BLaER1 (cell line): ENCODE data around the gene CRISPLD2.

Experiments
- H3K27ac ChIP-seq: shearing (Covaris generic); formaldehyde crosslinking; 2 replicates; pipeline ENCODE4 v1.8.1; 2022
- H3K27me3 ChIP-seq: shearing (Covaris generic); formaldehyde crosslinking; 2 replicates; pipeline ENCODE4 v1.8.1; 2022
- H3K36me3 ChIP-seq: shearing (Covaris generic); formaldehyde crosslinking; 2 replicates; pipeline ENCODE4 v1.8.1; 2022
- H3K4me1 ChIP-seq: shearing (Covaris generic); formaldehyde crosslinking; 2 replicates; pipeline ENCODE4 v1.8.1; 2022
- H3K4me2 ChIP-seq: shearing (Covaris generic); formaldehyde crosslinking; 2 replicates; pipeline ENCODE4 v1.8.1; 2022
- H3K4me3 ChIP-seq: shearing (Covaris generic); formaldehyde crosslinking; 2 replicates; pipeline ENCODE4 v1.8.1; 2022
- H3K9ac ChIP-seq: shearing (Covaris generic); formaldehyde crosslinking; 2 replicates; pipeline ENCODE4 v1.8.1; 2022
- H3K9me3 ChIP-seq: shearing (Covaris generic); formaldehyde crosslinking; 2 replicates; pipeline ENCODE4 v1.8.1; 2022
- H4K20me1 ChIP-seq: shearing (Covaris generic); formaldehyde crosslinking; 2 replicates; pipeline ENCODE4 v1.8.1; 2022
- Cebpa-rat ChIP-seq: shearing (Covaris generic); IDR thresholded peaks from 2 replicates; pipeline ENCODE4 v1.8.1; 2022

Gene CRISPLD2

DNA sequence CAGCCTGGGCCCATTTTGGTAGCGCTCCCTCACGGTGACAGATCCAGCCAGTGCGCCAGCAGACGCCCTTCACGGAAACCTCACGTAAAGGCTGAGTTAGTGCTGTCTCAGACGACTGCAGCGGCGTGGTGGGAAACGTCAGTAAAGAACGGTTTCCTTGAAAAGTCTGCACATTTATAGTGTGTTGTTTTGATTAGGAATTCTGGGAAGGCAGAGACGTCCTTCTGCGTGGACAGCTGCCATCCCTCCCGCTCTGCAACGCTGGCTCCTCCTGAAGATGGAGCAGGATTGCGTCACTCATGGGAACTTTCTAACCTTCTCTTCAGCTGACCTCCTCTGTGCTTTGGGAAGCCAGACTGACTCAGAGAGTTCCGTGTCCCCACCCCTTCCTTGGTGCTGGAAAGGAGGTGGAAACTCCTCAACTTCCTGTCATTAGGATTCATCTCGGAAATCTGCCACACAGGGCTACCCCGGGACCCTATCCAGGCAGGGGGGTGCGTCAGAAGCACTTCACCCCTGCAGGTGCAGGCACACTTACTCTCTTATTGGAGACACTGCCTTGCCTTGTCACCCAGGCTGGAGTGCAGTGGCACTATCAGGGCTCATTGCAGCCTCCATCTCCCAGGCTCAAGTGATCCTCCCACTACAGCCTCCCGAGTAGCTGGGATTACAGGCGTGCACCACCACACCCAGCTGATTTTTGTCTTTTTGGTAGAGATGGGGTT is 24.3 kb upstream of the CRISPLD2 start:
- H4K20me1 ChIP-seq, result no peaks in the 10 kb centered on the region
- no peak overlapping the region for H3K27ac ChIP-seq
- H3K4me3 ChIP-seq, result no peak overlapping the region
- TF ChIP-seq Cebpa-rat, result no peak
- H3K4me2 ChIP-seq, result no peak overlapping the region
- no peaks in the 10 kb centered on the region for H3K27me3 ChIP-seq
- H3K36me3 ChIP-seq, result no peaks in the 10 kb centered on the region
- H3K9ac ChIP-seq, result no peak overlapping the region
- H3K9me3 ChIP-seq, result peaks cover 23% of the 10 kb centered on the region
- H3K4me1 ChIP-seq, result no peaks in the 10 kb centered on the region

DNA sequence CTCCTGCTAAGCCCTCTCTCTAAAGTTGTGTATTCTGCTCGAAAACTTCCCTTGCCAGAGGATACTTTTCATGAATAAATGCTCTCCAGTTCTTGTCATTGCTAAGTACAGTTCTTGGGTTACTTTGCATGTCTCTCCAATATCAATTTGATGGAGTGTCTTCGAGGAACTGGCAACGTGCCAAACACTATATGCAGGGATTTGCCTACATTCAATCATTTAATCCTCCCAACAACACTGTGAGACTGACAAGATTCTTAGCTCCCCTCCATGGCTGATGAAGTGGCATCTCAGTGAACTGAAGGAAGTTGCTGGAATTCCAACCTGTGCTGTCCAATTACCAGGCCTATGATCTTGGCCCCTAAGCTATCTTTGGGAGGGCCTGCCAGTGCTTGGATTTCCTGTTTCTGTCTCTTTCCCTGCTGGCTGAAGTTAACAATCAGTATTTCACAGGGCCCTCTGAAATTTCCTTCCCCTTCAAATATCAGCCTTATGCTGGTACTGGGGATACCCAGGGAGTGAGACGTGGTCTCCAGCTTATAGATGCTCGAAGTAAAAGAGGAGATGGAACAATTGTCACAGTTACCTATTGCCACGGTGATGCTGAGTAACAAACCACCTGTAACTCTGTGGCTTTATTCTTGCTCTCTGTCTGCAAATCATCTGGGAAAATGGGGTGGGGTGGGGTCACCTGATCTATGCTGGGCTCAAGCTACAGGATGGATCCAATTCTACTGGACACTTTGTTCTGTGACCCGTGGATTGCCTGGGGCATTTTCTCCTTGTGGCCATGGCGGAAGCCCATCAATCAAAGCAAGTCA is 19.4 kb upstream of the CRISPLD2 start:
- no peaks in the 10 kb centered on the region for H3K36me3 ChIP-seq
- H3K9me3 ChIP-seq, result peaks cover 31% of the 10 kb centered on the region
- no peak overlapping the region for H3K27ac ChIP-seq
- no peaks in the 10 kb centered on the region for H3K4me1 ChIP-seq
- H3K4me2 ChIP-seq, result no peak overlapping the region
- H3K9ac ChIP-seq, result no peak overlapping the region
- no peak overlapping the region for H3K4me3 ChIP-seq
- TF ChIP-seq Cebpa-rat, result no peak
- H4K20me1 ChIP-seq, result no peaks in the 10 kb centered on the region
- no peaks in the 10 kb centered on the region for H3K27me3 ChIP-seq

DNA sequence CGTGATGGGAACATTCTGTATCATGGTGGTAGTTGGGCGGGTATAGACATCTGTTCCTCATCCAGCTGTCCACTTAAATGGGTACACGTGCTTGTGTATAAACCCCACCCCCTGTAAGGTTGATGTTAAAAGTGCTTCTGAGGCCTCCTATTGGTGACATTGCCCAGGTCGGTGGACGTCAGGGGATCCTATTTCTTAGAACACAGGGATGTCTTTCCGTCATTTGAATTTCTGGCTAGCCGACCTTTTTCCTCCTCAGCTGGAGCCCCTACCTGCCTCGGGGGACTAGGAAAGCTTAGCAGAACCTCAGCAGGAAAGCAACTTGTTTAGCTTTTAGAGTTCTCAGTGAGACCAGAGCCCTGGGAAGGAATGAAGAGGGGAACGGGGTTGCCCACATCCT is 16.6 kb upstream of the CRISPLD2 start:
- peaks cover 15% of the 10 kb centered on the region for H3K4me1 ChIP-seq

DNA sequence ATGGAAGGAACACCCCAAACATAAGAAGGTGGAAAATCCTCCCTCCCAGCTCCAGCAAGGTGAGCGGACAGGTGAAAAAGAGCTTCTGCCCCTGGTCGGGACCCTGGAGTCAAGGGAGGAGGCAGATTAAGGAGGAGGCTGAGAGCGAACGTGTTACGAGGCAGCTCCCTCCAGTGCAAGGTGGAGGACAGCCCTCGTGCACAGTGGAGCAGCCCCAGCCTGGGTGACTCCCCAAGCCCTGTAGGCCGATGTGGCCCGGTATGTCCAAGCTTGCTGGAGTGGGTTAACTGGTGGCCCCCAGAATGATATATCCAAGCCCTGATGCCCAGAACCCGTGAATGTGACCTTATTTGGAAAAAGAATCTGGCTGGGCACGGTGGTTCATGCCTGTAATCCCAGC is 15.5 kb upstream of the CRISPLD2 start:
- Histone ChIP-seq H3K27ac (no peak overlapping the region), H3K4me2 (no peak overlapping the region), H3K9ac (no peak overlapping the region), H3K27me3 (no peaks in the 10 kb centered on the region), H3K9me3 (peaks cover 18% of the 10 kb centered on the region), H3K36me3 (no peaks in the 10 kb centered on the region), H3K4me1 (peaks cover 15% of the 10 kb centered on the region), H4K20me1 (no peaks in the 10 kb centered on the region), H3K4me3 (no peak overlapping the region)
- TF ChIP-seq Cebpa-rat, result no peak

More for the DNA sequence above, 16.6 kb upstream of the CRISPLD2 start:
- no peaks in the 10 kb centered on the region for H4K20me1 ChIP-seq
- H3K9ac ChIP-seq, result no peak overlapping the region
- no peaks in the 10 kb centered on the region for H3K36me3 ChIP-seq
- no peak for TF ChIP-seq Cebpa-rat
- no peak overlapping the region for H3K4me2 ChIP-seq
- no peak overlapping the region for H3K27ac ChIP-seq
- no peaks in the 10 kb centered on the region for H3K27me3 ChIP-seq
- H3K9me3 ChIP-seq, result peaks cover 29% of the 10 kb centered on the region
- H3K4me3 ChIP-seq, result no peak overlapping the region

DNA sequence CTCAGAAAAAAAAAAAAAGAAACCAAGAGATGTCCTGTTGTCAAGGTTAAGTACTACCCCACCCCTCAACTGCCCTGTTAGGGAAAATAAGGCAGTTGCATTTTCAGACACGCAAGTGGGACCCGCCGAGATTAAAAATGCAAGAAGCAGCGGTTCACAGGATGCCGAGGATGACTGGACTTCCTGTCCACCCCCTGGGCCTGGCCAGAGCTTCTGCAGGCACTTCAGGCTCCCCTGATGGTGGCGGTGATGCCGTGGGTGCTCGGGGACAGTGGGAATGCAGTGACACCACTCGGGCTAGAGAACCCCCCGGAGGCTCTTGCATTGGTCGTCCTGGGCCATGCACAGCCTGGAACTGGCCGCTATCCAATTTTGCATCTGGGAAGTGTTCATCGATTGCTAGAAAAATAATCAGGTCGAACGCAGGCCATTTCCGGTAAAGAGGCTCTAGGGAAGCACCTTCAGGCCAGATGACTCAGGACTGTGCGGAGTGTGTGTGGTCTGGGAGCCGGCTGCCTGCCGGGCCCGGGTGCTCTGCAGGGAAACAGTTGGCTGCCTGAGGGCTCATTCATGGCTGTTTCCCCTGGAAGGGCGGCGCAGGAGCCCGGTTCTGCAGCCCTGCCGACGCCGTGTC is 13.4 kb upstream of the CRISPLD2 start:
- no peaks in the 10 kb centered on the region for H3K27me3 ChIP-seq
- TF ChIP-seq Cebpa-rat, result no peak
- no peaks in the 10 kb centered on the region; the same call in 1 of the 2 replicates for H3K9me3 ChIP-seq
- H3K36me3 ChIP-seq, result no peaks in the 10 kb centered on the region
- peaks cover 33% of the 10 kb centered on the region for H3K4me1 ChIP-seq
- H3K9ac ChIP-seq, result no peak overlapping the region
- H3K4me2 ChIP-seq, result peak overlapping the region; percentile 64
- no peak overlapping the region for H3K27ac ChIP-seq
- H4K20me1 ChIP-seq, result no peaks in the 10 kb centered on the region
- H3K4me3 ChIP-seq, result no peak overlapping the region

DNA sequence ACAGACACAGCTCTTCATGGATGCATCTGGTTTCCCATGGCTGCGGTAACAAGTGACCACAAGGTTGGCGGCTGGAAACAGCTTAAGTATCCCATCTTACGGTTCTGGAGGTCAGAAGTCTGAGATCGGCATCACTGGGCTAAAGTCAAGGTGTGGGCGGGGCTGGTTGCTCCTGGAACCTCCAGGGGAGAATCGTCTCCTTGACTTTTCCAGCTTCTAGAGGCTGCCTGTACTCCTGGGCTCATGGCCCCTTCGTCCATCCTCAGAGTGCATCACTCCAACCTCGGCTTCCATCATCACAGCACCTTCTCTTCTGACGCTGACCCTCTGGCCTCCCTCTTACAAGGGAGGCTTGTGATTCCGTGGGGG is 12.9 kb upstream of the CRISPLD2 start:
- Histone ChIP-seq H3K9ac (no peak overlapping the region), H4K20me1 (no peaks in the 10 kb centered on the region), H3K4me2 (peak overlapping the region; percentile 64), H3K36me3 (no peaks in the 10 kb centered on the region), H3K27ac (no peak overlapping the region), H3K4me3 (no peak overlapping the region), H3K27me3 (no peaks in the 10 kb centered on the region), H3K9me3 (no peaks in the 10 kb centered on the region), H3K4me1 (peaks cover 38% of the 10 kb centered on the region)
- no peak for TF ChIP-seq Cebpa-rat

DNA sequence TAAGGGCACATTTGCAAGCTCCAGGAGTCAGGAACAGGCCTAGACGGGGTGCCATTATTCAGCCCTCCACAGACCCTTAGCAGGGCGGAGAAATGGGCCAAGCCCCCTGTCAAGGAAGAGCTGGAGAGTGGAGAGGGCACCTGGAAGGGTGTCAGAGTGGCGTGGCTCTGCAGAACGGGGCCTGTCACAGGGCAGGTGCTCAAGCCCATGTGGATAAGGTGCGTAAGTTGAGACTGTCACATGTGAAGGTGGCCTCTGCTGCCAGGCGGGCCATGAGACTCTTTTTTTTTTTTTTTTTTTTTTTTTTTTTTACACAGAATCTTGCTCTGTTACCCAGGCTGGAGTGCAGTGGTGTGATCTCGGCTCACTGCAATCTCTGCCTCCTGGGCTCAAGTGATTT is 12.0 kb upstream of the CRISPLD2 start:
- H3K4me2 ChIP-seq, result no peak overlapping the region
- H3K4me1 ChIP-seq, result peaks cover 47% of the 10 kb centered on the region
- H3K36me3 ChIP-seq, result no peaks in the 10 kb centered on the region
- no peak overlapping the region for H3K4me3 ChIP-seq
- H3K27ac ChIP-seq, result no peak overlapping the region
- H3K9me3 ChIP-seq, result no peaks in the 10 kb centered on the region
- H4K20me1 ChIP-seq, result no peaks in the 10 kb centered on the region
- TF ChIP-seq Cebpa-rat, result no peak
- H3K9ac ChIP-seq, result no peak overlapping the region
- no peaks in the 10 kb centered on the region for H3K27me3 ChIP-seq

DNA sequence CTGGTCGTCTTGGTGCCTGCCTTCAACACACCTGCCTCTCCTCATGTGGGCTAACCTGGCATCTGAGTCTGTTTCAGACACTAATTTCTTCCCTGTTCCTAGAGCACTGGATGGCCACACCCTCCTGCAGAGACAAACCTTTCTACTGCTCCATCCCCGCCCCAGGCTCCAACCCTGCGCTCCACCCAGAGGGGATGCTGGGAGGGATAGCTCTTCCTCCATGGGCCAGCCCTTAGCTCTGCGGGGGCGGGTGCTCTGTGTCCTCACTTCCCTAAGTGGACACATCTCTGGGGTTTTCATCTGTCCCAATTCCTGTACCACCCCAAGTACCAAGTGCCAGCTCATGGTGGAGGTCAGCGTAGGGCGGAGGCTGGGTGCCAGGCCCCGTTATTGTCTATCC is 11.0 kb upstream of the CRISPLD2 start:
- TF ChIP-seq Cebpa-rat, result no peak
- H3K27ac ChIP-seq, result no peak overlapping the region
- peaks cover 55% of the 10 kb centered on the region for H3K4me1 ChIP-seq

DNA sequence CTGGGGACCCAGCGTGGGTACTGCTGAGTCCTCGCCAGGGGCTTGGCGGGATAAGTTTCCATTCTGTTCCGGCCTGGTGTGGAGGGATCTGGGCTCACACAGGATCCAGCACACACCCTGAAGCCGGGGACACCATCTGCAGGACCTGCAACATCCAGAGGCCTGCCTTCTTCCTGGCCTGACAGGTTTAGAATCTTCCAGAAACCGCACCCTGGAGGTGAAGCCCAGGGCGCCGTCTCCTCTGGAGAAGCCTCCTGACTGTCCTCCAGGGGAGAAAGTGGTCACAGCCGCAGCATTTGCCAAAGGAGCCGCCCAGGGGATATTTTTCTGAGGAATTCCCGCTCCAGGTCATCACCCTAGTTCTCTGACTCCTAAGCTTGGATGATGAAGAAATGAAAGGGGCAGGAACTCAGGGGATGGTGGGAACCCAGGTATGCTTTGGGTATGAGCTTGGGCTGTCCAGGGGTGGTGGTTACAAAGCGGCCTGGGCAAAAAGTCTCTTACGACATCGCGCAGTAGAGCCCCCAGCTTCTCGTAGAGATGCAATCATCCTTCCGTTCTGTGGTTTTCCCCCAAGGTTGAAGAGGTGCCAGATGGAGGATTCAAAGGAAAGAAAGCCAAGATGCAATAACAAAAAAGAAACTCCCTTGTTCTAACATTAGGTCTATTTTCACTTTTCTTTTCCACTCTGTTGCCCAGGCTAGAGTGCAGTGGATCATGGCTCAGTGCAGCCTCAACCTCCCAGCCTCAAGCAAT is 9.1 kb upstream of the CRISPLD2 start:
- TF ChIP-seq Cebpa-rat, result peak; percentile 97
- Histone ChIP-seq H3K27ac (peak overlapping the region; percentile 73), H3K36me3 (no peaks in the 10 kb centered on the region), H3K4me2 (peak overlapping the region; percentile 80), H3K4me3 (0 out of 2 replicates have a peak overlapping the region, but pooled peaks have one; percentile 1), H3K27me3 (no peaks in the 10 kb centered on the region), H3K9me3 (no peaks in the 10 kb centered on the region), H4K20me1 (no peaks in the 10 kb centered on the region), H3K4me1 (peaks cover 54% of the 10 kb centered on the region), H3K9ac (no peak overlapping the region; the same call in 1 of the 2 replicates)

More for the DNA sequence above, 11.0 kb upstream of the CRISPLD2 start:
- H3K4me3 ChIP-seq, result no peak overlapping the region
- H3K9me3 ChIP-seq, result no peaks in the 10 kb centered on the region
- no peaks in the 10 kb centered on the region for H3K27me3 ChIP-seq
- H3K4me2 ChIP-seq, result no peak overlapping the region
- H4K20me1 ChIP-seq, result no peaks in the 10 kb centered on the region
- H3K9ac ChIP-seq, result no peak overlapping the region
- H3K36me3 ChIP-seq, result no peaks in the 10 kb centered on the region
